ENCODE data around the gene GATA5. TPM values are rescaled to one million over a fixed set of nuclear protein-coding genes. Genes with fewer than 3 reads are reported as not detected.

The GATA5 gene, protein sequence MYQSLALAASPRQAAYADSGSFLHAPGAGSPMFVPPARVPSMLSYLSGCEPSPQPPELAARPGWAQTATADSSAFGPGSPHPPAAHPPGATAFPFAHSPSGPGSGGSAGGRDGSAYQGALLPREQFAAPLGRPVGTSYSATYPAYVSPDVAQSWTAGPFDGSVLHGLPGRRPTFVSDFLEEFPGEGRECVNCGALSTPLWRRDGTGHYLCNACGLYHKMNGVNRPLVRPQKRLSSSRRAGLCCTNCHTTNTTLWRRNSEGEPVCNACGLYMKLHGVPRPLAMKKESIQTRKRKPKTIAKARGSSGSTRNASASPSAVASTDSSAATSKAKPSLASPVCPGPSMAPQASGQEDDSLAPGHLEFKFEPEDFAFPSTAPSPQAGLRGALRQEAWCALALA
- 0.46 to 1.1 TPM (median 0.84 TPM) in 5 replicates for total RNA-seq (2022; extraction: Qiagen RNA extraction; ENCODE audit: low read depth)

DNA sequence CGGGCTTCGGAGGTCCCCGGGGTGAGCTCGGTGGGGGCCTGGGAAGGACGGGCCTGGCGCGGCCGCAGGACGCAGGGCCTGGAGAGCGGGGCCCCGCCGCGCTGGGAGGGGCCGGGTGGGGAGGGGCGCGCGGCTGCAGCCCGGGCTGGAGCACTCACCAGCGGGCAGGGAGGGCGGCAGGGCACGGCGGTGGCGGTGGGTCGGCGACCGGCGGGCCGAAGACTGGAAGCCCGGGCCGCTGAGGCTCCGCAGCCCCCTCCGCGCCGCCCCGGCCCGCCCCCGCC is at the start of gene GATA5:
GATA5 (minus strand) TSS at position 224 of the 284 bp plus-strand sequence. CDS start 474 bp downstream, outside the sequence.

DNA sequence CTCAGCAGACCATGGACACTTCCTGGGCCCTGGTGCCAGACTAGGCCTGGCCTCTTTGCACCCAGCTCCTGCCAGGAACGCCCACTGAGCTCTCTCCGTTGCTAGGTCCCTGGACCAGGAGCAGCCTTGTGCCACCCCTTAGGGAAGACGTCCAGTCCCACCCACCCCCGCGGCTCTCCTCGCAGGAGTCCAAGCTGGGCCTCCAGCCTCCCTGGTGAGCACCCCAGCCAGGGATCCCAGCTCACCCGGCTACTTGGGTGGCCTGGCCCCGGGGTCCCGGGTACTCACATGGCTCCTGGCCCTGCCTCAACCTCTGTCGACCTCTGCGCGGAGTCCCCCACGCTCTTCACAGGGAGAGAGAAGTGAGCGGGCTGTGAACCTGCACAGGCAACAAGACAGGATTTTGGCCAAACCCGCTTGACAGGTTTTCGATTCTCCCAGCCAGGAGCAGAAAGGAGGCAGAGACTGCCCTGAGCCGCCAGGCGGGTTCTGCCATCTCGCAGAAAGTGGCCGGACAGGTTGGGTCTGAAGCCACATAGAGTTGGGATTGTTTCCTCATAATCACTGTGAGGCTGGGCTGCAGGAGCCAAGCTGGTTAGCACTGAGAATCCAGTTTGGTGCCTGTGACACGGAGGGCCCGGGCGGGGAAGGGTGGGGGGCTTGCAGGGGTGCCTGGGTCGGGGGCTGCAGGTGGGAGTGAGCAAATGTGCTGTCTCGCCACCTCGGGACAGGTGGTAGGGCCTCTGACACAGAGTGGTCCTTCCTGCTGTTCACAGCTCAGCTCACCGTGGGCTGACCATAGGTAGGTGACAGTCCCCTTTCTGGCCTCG is 48.4 kb downstream of the GATA5 start, which contains the start of gene RBBP8NL:
RBBP8NL (minus strand) TSS at position 368 of the 830 bp plus-strand sequence. CDS start 7,892 bp downstream, outside the sequence.

Other genes starting within 250 kb of the GATA5 start
- 17.9 to 22.3 TPM (median 18.9 TPM) in 5 replicates for gene OSBPL2, start 237.5 kb downstream of the GATA5 start, total RNA-seq (2022; extraction: Qiagen RNA extraction; ENCODE audit: low read depth)
- gene ADRM1, start 173.0 kb downstream of the GATA5 start, total RNA-seq (2022; extraction: Qiagen RNA extraction; ENCODE audit: low read depth): 153 to 195 TPM (median 170 TPM) in 5 replicates
- 250 to 425 TPM (median 380 TPM) in 5 replicates for gene LAMA5, start 108.7 kb downstream of the GATA5 start, total RNA-seq (2022; extraction: Qiagen RNA extraction; ENCODE audit: low read depth)
- 2,494 to 3,216 TPM (median 2,696 TPM) in 5 replicates for gene RPS21, start 88.9 kb downstream of the GATA5 start, total RNA-seq (2022; extraction: Qiagen RNA extraction; ENCODE audit: low read depth)
- gene CABLES2, start 68.7 kb downstream of the GATA5 start, total RNA-seq (2022; extraction: Qiagen RNA extraction; ENCODE audit: low read depth): 4.1 to 5.9 TPM (median 4.7 TPM) in 5 replicates
- 0.03 TPM in 1 of 5 replicates, not detected in the others for gene RBBP8NL, start 48.5 kb downstream of the GATA5 start, total RNA-seq (2022; extraction: Qiagen RNA extraction; ENCODE audit: low read depth)
- 4.9 to 10.2 TPM (median 8.5 TPM) in 5 replicates for gene SLCO4A1, start 166.5 kb upstream of the GATA5 start, total RNA-seq (2022; extraction: Qiagen RNA extraction; ENCODE audit: low read depth)
- 0.10 to 0.33 TPM (median 0.20 TPM) in 5 replicates for gene NTSR1, start 232.8 kb upstream of the GATA5 start, total RNA-seq (2022; extraction: Qiagen RNA extraction; ENCODE audit: low read depth)

Measured in A549 treated with DMSO at 1 μM for 4 hours (cell line).